Measurements from ENCODE around the gene PLCB2. TPM values are rescaled to one million over a fixed set of nuclear protein-coding genes. Genes with fewer than 3 reads are reported as not detected.

Gene PLCB2
- total RNA-seq, 1 donor from 2014 or later, result 3.7 TPM

DNA sequence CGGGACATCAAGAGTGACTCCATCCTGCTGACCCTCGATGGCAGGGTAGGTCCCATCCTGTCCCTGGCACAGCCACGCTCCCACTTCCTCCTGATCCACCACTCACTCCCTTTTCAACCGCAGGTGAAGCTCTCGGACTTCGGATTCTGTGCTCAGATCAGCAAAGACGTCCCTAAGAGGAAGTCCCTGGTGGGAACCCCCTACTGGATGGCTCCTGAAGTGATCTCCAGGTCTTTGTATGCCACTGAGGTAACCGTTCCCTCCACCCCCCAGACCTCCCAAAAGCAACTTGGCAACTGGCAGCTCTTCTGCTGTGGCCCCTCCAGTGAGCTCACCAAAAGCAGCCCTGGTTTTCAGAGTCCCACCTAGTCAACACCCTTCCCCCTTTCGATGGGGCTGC lies 34.3 kb downstream of the PLCB2 start:
- DNase-seq (ENCODE audit: low read depth) (no peak), FAIRE-seq (no peak)
- H3K36me3 ChIP-seq (ENCODE audit: insufficient read depth, low read length), result no peaks in the 10 kb centered on the region
- no peak overlapping the region for H3K9ac ChIP-seq (ENCODE audit: low read length)
- no peak overlapping the region for H3K4me3 ChIP-seq (ENCODE audit: insufficient read depth, low read depth, low read length)
- Mint-ChIP-seq H3K9me3 (ENCODE audit: unreplicated experiment) (no peaks in the 10 kb centered on the region), H3K4me1 (ENCODE audit: low read depth, unreplicated experiment) (no peaks in the 10 kb centered on the region), H3K4me3 (ENCODE audit: unreplicated experiment) (no peak overlapping the region), H3K27me3 (ENCODE audit: low read depth, unreplicated experiment) (peaks cover 46% of the 10 kb centered on the region), H3K27ac (ENCODE audit: unreplicated experiment) (no peak overlapping the region), H3K36me3 (ENCODE audit: low read depth, unreplicated experiment) (no peaks in the 10 kb centered on the region)
- H2AFZ ChIP-seq (ENCODE audit: low read depth, low read length), result no peak overlapping the region
- no peaks in the 10 kb centered on the region for H3K9me3 ChIP-seq (ENCODE audit: insufficient read depth, low read depth, low read length)
- H3K27me3 ChIP-seq (ENCODE audit: insufficient read depth, low read length), result peaks cover under 1% of the 10 kb centered on the region
- no peak overlapping the region for H3K4me2 ChIP-seq (ENCODE audit: low read length)
- no peaks in the 10 kb centered on the region for H3K4me1 ChIP-seq (ENCODE audit: insufficient read depth, low read length)
- no peak overlapping the region for H3K27ac ChIP-seq (ENCODE audit: low read depth, low read length)
- no peaks in the 10 kb centered on the region for H4K20me1 ChIP-seq (ENCODE audit: insufficient read depth, low read length)
- H3K79me2 ChIP-seq (ENCODE audit: insufficient read depth, low read length), result no peaks in the 10 kb centered on the region
- TF ChIP-seq EZH2 (IDR thresholded peaks at IDR 0.05; ENCODE audit: insufficient read depth, low read length), result no peak
- TF ChIP-seq, protein P1, sequence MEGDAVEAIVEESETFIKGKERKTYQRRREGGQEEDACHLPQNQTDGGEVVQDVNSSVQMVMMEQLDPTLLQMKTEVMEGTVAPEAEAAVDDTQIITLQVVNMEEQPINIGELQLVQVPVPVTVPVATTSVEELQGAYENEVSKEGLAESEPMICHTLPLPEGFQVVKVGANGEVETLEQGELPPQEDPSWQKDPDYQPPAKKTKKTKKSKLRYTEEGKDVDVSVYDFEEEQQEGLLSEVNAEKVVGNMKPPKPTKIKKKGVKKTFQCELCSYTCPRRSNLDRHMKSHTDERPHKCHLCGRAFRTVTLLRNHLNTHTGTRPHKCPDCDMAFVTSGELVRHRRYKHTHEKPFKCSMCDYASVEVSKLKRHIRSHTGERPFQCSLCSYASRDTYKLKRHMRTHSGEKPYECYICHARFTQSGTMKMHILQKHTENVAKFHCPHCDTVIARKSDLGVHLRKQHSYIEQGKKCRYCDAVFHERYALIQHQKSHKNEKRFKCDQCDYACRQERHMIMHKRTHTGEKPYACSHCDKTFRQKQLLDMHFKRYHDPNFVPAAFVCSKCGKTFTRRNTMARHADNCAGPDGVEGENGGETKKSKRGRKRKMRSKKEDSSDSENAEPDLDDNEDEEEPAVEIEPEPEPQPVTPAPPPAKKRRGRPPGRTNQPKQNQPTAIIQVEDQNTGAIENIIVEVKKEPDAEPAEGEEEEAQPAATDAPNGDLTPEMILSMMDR (IDR thresholded peaks at IDR 0.05; ENCODE audit: insufficient read depth, low read depth, low read length), result no peak

DNA sequence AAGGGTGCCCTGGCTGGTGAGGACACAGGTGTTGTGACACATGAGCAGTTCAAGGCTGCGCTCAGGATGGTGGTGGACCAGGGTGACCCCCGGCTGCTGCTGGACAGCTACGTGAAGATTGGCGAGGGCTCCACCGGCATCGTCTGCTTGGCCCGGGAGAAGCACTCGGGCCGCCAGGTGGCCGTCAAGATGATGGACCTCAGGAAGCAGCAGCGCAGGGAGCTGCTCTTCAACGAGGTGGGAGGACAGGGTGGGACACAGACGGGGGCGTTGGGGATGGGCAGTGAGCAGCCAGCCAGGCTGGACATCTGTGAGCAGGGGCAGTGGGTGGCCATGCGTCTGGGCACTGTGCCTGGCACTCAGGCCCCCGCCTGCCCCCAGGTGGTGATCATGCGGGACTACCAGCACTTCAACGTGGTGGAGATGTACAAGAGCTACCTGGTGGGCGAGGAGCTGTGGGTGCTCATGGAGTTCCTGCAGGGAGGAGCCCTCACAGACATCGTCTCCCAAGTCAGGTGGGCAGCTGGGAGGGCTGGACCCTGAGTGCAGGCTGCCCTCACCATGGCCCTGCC lies 35.2 kb downstream of the PLCB2 start:
- Mint-ChIP-seq H3K4me1 (ENCODE audit: low read depth, unreplicated experiment) (no peaks in the 10 kb centered on the region), H3K27me3 (ENCODE audit: low read depth, unreplicated experiment) (peaks cover 41% of the 10 kb centered on the region), H3K27ac (ENCODE audit: unreplicated experiment) (no peak overlapping the region), H3K9me3 (ENCODE audit: unreplicated experiment) (no peaks in the 10 kb centered on the region), H3K4me3 (ENCODE audit: unreplicated experiment) (no peak overlapping the region), H3K36me3 (ENCODE audit: low read depth, unreplicated experiment) (no peaks in the 10 kb centered on the region)
- Histone ChIP-seq H3K79me2 (ENCODE audit: insufficient read depth, low read length) (no peaks in the 10 kb centered on the region), H3K9me3 (ENCODE audit: insufficient read depth, low read depth, low read length) (no peaks in the 10 kb centered on the region), H4K20me1 (ENCODE audit: insufficient read depth, low read length) (no peaks in the 10 kb centered on the region), H3K9ac (ENCODE audit: low read length) (no peak overlapping the region), H3K27ac (ENCODE audit: low read depth, low read length) (no peak overlapping the region), H3K27me3 (ENCODE audit: insufficient read depth, low read length) (no peaks in the 10 kb centered on the region), H3K36me3 (ENCODE audit: insufficient read depth, low read length) (no peaks in the 10 kb centered on the region), H3K4me3 (ENCODE audit: insufficient read depth, low read depth, low read length) (no peak overlapping the region), H3K4me1 (ENCODE audit: insufficient read depth, low read length) (peaks cover 3% of the 10 kb centered on the region), H3K4me2 (ENCODE audit: low read length) (no peak overlapping the region), H2AFZ (ENCODE audit: low read depth, low read length) (no peak overlapping the region)
- TF ChIP-seq EZH2 (IDR thresholded peaks at IDR 0.05; ENCODE audit: insufficient read depth, low read length), result no peak
- TF ChIP-seq, protein P1 (IDR thresholded peaks at IDR 0.05; ENCODE audit: insufficient read depth, low read depth, low read length), result no peak
- no peak for FAIRE-seq
- DNase-seq (ENCODE audit: low read depth), result no peak

DNA sequence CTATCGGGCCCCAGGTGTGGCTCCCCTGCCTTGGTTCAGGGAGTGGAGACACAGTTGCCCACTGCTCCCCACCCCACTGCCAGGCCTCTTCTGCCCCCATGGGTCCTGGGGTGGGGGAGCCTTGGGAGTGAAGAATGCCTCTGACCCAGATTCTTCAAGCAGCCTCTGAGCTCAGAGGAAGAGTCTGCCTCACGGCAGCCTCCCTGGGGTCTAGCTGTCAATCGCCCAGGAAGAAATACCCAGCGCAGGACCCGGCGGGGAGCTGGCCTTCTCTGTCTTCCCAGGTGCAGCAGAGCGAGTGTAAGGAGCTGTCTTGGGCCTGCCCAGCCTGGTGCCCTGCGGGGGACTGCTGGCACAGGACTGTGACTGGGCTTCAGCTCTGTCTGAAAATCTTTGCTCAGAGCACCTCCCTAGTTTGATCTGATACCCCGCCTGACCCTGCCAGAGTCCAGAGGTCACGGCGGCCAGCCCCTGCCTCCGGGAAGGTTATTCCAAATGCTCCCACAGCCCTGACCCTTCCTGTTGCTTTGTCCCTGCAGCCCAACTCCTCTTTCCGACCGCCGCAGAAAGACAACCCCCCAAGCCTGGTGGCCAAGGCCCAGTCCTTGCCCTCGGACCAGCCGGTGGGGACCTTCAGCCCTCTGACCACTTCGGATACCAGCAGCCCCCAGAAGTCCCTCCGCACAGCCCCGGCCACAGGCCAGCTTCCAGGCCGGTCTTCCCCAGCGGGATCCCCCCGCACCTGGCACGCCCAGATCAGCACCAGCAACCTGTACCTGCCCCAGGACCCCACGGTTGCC lies 35.9 kb downstream of the PLCB2 start:
- no peak for TF ChIP-seq EZH2 (IDR thresholded peaks at IDR 0.05; ENCODE audit: insufficient read depth, low read length)
- TF ChIP-seq, protein P1 (IDR thresholded peaks at IDR 0.05; ENCODE audit: insufficient read depth, low read depth, low read length), result no peak
- H3K27me3 ChIP-seq (ENCODE audit: insufficient read depth, low read length), result no peaks in the 10 kb centered on the region
- Mint-ChIP-seq H3K27ac (ENCODE audit: unreplicated experiment) (no peak overlapping the region), H3K4me3 (ENCODE audit: unreplicated experiment) (no peak overlapping the region), H3K9me3 (ENCODE audit: unreplicated experiment) (no peaks in the 10 kb centered on the region), H3K27me3 (ENCODE audit: low read depth, unreplicated experiment) (peaks cover 36% of the 10 kb centered on the region), H3K36me3 (ENCODE audit: low read depth, unreplicated experiment) (no peaks in the 10 kb centered on the region), H3K4me1 (ENCODE audit: low read depth, unreplicated experiment) (peaks cover 4% of the 10 kb centered on the region)
- H2AFZ ChIP-seq (ENCODE audit: low read depth, low read length), result no peak overlapping the region
- H4K20me1 ChIP-seq (ENCODE audit: insufficient read depth, low read length), result no peaks in the 10 kb centered on the region
- DNase-seq (ENCODE audit: low read depth), result no peak
- H3K27ac ChIP-seq (ENCODE audit: low read depth, low read length), result no peak overlapping the region
- H3K9me3 ChIP-seq (ENCODE audit: insufficient read depth, low read depth, low read length), result no peaks in the 10 kb centered on the region
- H3K4me3 ChIP-seq (ENCODE audit: insufficient read depth, low read depth, low read length), result no peak overlapping the region
- H3K9ac ChIP-seq (ENCODE audit: low read length), result no peak overlapping the region
- no peak for FAIRE-seq
- H3K4me2 ChIP-seq (ENCODE audit: low read length), result no peak overlapping the region
- no peaks in the 10 kb centered on the region for H3K79me2 ChIP-seq (ENCODE audit: insufficient read depth, low read length)
- H3K36me3 ChIP-seq (ENCODE audit: insufficient read depth, low read length), result no peaks in the 10 kb centered on the region
- peaks cover 8% of the 10 kb centered on the region for H3K4me1 ChIP-seq (ENCODE audit: insufficient read depth, low read length)

All from astrocyte (in vitro differentiated cells and primary cell).